DND-41 (cell line): ENCODE results near the gene GREM2.
A peak's percentile ranks its signal among the peaks of the same experiment; 100 is the strongest.

Source experiments
- ATAC-seq: fragments of 200-7000 bp; cut with Tn5 transposase; 3 replicates; pipeline ENCODE4 v1.9.1; 2021; ENCODE audit warnings: low read depth; ENCODE audit not compliant: insufficient read depth
- DNase-seq: peaks from one replicate; pipeline ENCODE4 v3.0.0-alpha.2; 2020
- H2AFZ ChIP-seq: 2 replicates; pipeline ENCODE4 v1.6.0; 2012; ENCODE audit warnings: low read depth, low read length
- H3K27ac ChIP-seq: 2 replicates; pipeline ENCODE4 v1.5.1; 2012; ENCODE audit warnings: low read length, inconsistent platforms
- H3K27me3 ChIP-seq: fragments of 200-600 bp; sonication (generic); 2 replicates; pipeline ENCODE4 v1.6.0; 2012; ENCODE audit warnings: low read length, mild to moderate bottlenecking, inconsistent platforms; ENCODE audit not compliant: insufficient read depth, poor library complexity
- H3K36me3 ChIP-seq: 2 replicates; pipeline ENCODE4 v1.5.1; 2012; ENCODE audit warnings: low read length, inconsistent platforms; ENCODE audit not compliant: insufficient read depth
- H3K4me1 ChIP-seq: 2 replicates; pipeline ENCODE4 v1.5.1; 2012; ENCODE audit warnings: mild to moderate bottlenecking, low read length; ENCODE audit not compliant: insufficient read depth
- H3K4me2 ChIP-seq: 2 replicates; pipeline ENCODE4 v1.6.0; 2012; ENCODE audit warnings: mild to moderate bottlenecking, moderate library complexity, low read length, inconsistent platforms; ENCODE audit not compliant: insufficient read depth
- H3K4me3 ChIP-seq, 2 experiments: fragments of 200-600 bp in 1 of 2; shearing (Covaris generic) in 1 of 2; 2 replicates each; pipeline ENCODE4 v1.5.1; 2012 to 2016; ENCODE audit warnings: inconsistent platforms in 2 of 2, low read length in 2 of 2, mild to moderate bottlenecking in 2 of 2, low read depth in 1 of 2, moderate library complexity in 1 of 2
- H3K79me2 ChIP-seq: 2 replicates; pipeline ENCODE4 v1.6.0; 2012; ENCODE audit warnings: low read length, inconsistent platforms; ENCODE audit not compliant: insufficient read depth
- H3K9ac ChIP-seq: 2 replicates; pipeline ENCODE4 v1.6.0; 2012; ENCODE audit warnings: low read depth, mild to moderate bottlenecking, inconsistent platforms, low read length, moderate library complexity
- H3K9me3 ChIP-seq: 2 replicates; pipeline ENCODE4 v1.5.1; 2012; ENCODE audit warnings: low read length, moderate library complexity, mild to moderate bottlenecking, inconsistent platforms; ENCODE audit not compliant: insufficient read depth, severe bottlenecking
- H4K20me1 ChIP-seq: 2 replicates; pipeline ENCODE4 v1.6.0; 2012; ENCODE audit warnings: low read length; ENCODE audit not compliant: insufficient read depth
- EZH2 ChIP-seq: IDR thresholded peaks from 3 replicates; pipeline ENCODE4 v1.6.1; 2012; ENCODE audit warnings: borderline replicate concordance, low read depth, mild to moderate bottlenecking, moderate library complexity, low read length, inconsistent platforms; ENCODE audit not compliant: severe bottlenecking
- TF ChIP-seq, protein P1 (sequence below): IDR thresholded peaks from 2 replicates; pipeline ENCODE4 v1.5.1; 2012; ENCODE audit warnings: borderline replicate concordance, low read length, moderate library complexity, mild to moderate bottlenecking; ENCODE audit not compliant: poor library complexity, severe bottlenecking; ENCODE audit errors: extremely low read depth

The GREM2 gene

DNA sequence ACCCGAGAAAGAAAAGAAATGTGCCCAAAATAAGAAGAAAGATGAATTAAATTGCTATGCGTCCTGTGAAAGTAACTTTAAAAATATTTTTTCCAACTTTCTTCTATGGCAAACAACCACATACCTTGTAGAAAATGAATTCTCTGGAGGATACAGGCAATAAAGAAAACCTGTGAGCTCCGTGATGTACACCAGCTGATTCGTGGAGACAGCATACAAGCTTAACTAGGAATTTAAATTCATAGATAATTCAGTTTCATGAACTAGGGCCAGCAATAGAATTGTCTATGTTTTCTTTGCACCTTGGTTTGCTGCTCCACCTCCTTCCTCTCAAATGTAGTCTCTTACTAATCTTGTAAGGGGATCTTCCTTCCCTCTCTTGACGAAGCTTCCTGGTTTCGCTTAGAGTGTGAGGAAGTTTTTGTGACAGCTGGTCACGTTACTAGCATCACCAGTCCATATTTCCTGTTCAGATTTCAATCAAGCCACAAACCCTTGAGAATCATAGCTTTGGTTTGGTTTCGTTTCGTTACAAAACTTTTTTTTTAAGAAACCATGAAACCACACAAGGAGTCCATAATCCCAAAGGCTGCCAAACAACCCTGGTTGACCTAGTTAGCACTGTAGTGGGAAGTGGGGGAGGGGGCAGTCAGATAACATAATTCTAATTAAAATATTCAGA lies 35.8 kb downstream of the GREM2 start:
- Histone ChIP-seq H3K4me2 (peak overlapping the region; percentile 65), H3K79me2 (no peaks in the 10 kb centered on the region), H3K4me3 (peak overlapping the region; percentile 9 to 49; a peak in 2 of 4 replicates), H3K27me3 (no peaks in the 10 kb centered on the region), H3K9me3 (no peaks in the 10 kb centered on the region), H3K4me1 (peaks cover 24% of the 10 kb centered on the region), H2AFZ (peak overlapping the region; percentile 73), H3K9ac (peak overlapping the region; percentile 38), H3K27ac (peak overlapping the region; percentile 82), H3K36me3 (no peaks in the 10 kb centered on the region), H4K20me1 (no peaks in the 10 kb centered on the region)
- peak; percentile 77 for DNase-seq
- ATAC-seq = peak; percentile 98
- TF ChIP-seq EZH2 = no peak
- TF ChIP-seq, protein P1, sequence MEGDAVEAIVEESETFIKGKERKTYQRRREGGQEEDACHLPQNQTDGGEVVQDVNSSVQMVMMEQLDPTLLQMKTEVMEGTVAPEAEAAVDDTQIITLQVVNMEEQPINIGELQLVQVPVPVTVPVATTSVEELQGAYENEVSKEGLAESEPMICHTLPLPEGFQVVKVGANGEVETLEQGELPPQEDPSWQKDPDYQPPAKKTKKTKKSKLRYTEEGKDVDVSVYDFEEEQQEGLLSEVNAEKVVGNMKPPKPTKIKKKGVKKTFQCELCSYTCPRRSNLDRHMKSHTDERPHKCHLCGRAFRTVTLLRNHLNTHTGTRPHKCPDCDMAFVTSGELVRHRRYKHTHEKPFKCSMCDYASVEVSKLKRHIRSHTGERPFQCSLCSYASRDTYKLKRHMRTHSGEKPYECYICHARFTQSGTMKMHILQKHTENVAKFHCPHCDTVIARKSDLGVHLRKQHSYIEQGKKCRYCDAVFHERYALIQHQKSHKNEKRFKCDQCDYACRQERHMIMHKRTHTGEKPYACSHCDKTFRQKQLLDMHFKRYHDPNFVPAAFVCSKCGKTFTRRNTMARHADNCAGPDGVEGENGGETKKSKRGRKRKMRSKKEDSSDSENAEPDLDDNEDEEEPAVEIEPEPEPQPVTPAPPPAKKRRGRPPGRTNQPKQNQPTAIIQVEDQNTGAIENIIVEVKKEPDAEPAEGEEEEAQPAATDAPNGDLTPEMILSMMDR = no peak

DNA sequence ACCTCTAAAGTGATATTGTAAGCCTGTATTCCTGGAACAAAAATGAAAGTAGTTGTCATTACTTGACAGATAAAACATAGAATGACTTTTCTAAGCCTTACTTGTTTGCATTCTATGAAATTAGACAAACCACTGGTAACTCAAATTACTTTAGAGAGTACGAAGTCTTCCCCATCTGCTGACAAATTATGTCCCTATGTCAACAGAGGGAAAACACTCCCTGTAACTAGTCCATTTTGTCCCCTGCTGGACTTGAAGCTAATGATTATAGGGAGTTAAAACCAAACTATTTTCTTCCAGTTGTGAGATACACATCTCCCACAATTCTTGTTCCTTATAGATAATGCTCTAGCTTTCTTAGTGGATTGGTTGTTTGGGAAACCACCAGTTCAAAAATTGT lies 39.6 kb downstream of the GREM2 start:
- Histone ChIP-seq H3K27ac (no peak overlapping the region), H3K4me3 (no peak overlapping the region), H3K27me3 (no peaks in the 10 kb centered on the region), H3K9ac (no peak overlapping the region), H3K4me2 (no peak overlapping the region), H3K79me2 (no peaks in the 10 kb centered on the region), H3K36me3 (no peaks in the 10 kb centered on the region), H3K9me3 (no peaks in the 10 kb centered on the region), H2AFZ (no peak overlapping the region), H3K4me1 (peaks cover 23% of the 10 kb centered on the region), H4K20me1 (no peaks in the 10 kb centered on the region)
- ATAC-seq (no peak), DNase-seq (no peak)
- TF ChIP-seq, protein P1 = no peak
- no peak for TF ChIP-seq EZH2

DNA sequence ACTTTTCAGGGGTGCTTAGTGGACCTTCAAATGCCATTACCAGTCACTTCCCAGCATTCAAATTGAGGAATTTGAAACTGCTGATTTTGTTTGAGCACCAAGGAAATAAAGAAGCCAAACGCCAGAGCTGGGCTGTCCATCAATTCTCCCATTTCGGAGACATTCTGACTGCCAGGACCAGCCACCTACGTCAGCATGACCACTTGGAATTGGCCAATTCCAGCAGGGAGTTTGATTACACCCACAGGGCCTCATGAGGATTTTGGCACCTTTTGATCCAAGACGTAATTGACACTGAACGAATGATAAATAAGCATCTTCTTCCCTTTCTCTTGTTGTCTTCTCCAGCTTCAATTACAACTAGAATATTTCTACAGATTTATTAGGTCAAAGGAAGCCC lies 40.2 kb downstream of the GREM2 start:
- DNase-seq (no peak), ATAC-seq (no peak)
- Histone ChIP-seq H4K20me1 (no peaks in the 10 kb centered on the region), H3K79me2 (no peaks in the 10 kb centered on the region), H3K9me3 (no peaks in the 10 kb centered on the region), H3K4me1 (peaks cover 17% of the 10 kb centered on the region), H3K27ac (no peak overlapping the region), H3K27me3 (no peaks in the 10 kb centered on the region), H3K9ac (no peak overlapping the region), H3K4me2 (no peak overlapping the region), H2AFZ (no peak overlapping the region), H3K36me3 (no peaks in the 10 kb centered on the region), H3K4me3 (no peak overlapping the region)
- TF ChIP-seq, protein P1 = no peak
- TF ChIP-seq EZH2 = no peak
